SIG-M5 treated with dmso at 0.1 percent for 504 hours (cell line): ENCODE measurements around the gene ITPR1.

ENCODE experiments used
- DNase-seq: peaks from one replicate; lab custom pipeline; 2025; ENCODE audit not compliant: unreplicated experiment; lab: John Stamatoyannopoulos, UW

The ITPR1 gene

DNA sequence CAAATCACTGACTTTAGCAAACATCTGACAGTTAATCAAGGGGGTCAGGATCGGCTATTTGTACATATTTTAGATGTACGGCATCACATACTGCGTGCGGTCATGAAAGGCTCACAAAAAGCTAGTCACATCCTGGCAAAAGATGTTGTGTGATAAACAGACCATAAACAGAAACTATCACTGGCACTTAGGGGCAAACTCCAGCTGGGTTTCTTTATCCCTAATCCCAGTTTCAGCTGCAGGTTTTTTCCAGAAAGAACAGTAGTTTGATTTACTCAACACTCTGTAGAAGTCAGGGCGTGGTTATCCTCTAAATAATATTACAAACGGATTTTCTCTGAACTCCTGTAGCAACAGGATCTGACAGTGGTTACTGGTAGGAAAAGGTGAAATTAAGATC lies 373.7 kb downstream of the ITPR1 start:
- DNase-seq = no peak

GRCh38 chr3:4877173-4877787 lies 384.1 kb downstream of the ITPR1 start:
- DNase-seq = no peak

DNA sequence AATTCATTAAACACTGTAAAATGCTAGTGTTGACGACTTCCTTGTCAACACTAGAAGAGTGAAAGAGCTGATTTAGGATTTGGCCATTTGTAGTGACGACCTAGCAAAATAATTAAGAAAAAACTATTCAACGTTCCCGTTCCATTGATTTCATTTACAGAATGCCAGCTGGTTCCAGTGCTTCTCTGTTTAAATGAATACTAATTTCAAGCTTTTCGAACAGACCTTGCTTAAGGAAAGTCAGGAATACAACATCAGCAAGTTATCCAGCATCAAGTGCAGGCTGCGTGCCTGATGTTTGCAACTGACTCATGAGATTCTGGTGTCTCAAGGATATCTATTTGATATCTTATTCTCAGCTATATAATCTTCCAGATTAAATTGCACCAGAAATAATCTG lies 387.7 kb downstream of the ITPR1 start:
- no peak for DNase-seq

- no peak for DNase-seq
Measured at GRCh38 chr3:4882548-4882947, 389.4 kb downstream of the ITPR1 start.

DNA sequence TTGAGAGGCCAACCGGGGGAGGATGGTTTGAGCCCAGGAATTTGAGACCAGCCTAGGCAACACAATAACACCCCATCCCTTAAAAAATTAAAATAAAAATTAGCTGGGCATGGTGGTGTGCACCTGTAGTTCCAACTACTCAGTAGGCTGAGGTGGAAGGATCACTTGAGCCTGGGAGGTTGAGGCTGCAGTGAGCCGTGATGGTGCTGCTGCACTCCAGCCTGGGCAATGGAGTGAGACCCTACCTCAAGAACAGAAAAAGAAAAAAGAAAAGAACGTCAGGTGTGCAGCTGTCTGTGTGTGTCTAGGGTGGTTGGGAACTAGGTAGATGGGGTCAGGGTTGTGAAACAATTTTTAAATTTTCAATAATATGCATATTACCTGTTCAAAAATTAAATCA lies 389.9 kb downstream of the ITPR1 start:
- DNase-seq = no peak

- no peak for DNase-seq
Measured at GRCh38 chr3:4884888-4885287, 391.7 kb downstream of the ITPR1 start.

- no peak for DNase-seq
Measured at GRCh38 chr3:4885316-4885715, 392.2 kb downstream of the ITPR1 start.

DNA sequence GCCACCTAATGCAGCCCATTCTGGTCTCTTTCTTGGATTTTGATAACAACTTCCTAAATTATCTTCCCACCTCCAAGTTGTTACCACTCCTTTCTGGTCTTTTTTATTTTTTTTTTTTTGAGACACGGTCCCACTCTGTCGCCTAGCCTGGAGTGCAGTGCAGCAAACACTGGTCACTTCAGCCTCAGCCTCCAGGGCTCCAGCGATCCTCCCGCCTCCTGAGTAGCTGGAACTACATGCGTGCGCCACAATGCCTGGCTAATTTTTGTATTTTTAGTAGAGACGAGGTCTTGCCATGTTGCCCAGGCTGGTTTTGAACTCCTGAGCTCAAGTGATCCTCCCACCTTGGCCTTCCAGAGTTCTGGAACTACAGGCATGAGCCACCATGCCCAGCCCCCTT lies 393.3 kb downstream of the ITPR1 start:
- DNase-seq = no peak

DNA sequence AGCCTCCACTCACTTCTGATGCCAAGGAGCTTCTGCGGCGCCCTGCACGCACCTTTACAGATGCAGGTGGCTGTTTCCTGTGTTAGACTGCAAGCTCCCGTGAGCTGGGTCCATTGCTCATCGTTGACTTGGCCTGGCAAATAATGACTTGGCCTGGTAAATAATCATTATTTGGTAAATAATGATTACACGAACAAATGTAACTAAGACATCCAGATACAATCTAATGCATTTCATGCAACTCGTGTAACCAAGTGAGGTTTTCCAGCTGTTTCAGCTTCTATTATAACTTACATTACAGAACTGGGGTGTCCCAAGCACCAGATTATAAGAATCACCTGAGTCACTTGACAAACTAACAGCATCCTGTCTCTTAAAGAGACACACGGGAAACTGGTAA lies 394.0 kb downstream of the ITPR1 start:
- DNase-seq = no peak

GRCh38 chr3:4888913-4889846 lies 396.0 kb downstream of the ITPR1 start:
- DNase-seq = no peak

DNA sequence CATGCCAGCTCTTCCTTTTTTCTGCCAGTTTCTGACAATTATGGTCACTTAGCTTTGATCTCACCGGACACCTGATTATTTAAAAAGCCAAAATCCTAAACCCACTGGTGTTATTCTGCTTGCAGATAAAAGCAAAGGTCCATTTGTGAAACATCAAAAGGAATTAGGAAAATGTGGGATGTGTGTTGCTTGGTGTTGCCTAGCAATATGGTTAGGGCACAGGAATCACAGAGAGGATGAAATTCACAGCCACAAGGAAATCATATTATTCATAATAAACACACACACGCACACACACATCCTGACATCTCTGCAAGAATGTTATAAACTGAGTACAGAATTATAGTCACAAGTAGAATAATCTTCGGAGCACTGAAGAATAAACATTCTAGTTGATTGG lies 396.7 kb downstream of the ITPR1 start:
- DNase-seq = no peak

- DNase-seq = no peak
Measured at GRCh38 chr3:4894891-4895530, 401.9 kb downstream of the ITPR1 start.

DNA sequence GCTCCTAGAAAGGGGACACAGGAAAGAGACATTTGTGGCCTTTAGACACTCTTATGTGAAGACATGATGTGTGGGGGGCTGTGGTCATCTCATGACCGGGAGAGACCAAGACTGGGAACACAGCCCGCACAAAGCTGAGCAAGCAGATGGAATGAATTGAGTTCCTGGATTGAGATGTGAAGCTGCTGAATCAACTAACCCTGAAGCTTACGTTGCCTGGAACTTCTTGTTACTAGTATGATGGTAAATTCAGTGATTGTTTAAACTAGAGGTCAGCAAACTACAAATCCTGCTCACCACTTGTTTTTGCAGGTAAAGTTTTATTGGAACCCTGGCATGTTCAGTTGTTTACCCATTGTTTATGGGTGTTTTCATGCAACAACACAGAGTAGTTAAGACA lies 402.7 kb downstream of the ITPR1 start:
- DNase-seq = no peak
